GM21619 (cell line): ENCODE measurements around the gene FGFR1OP2.
"Not testable (repeated sequence)": the region's sequence is repeated elsewhere in the genome, so short reads cannot be mapped to it uniquely, and the experiment has no call there.

ENCODE experiments used
- ATAC-seq: cut with Tn5 transposase; IDR thresholded peaks from one replicate; pipeline ENCODE4 v1.9.1; 2021; ENCODE audit not compliant: unreplicated experiment

FGFR1OP2 gene

GRCh38 chr12:26940516-26941214, 2.4 kb downstream of the FGFR1OP2 start:
- no peak for ATAC-seq

GRCh38 chr12:26941215-26941594, 2.9 kb downstream of the FGFR1OP2 start:
- no peak for ATAC-seq

- ATAC-seq = no peak
These were observed 10.0 kb downstream of the FGFR1OP2 start for GRCh38 chr12:26948309-26948708.

GRCh38 chr12:26953447-26953846, 15.2 kb downstream of the FGFR1OP2 start:
- ATAC-seq = no peak

GRCh38 chr12:26954027-26954426, 15.8 kb downstream of the FGFR1OP2 start:
- ATAC-seq = no peak

GRCh38 chr12:26961391-26961790, 23.1 kb downstream of the FGFR1OP2 start:
- ATAC-seq = not testable (repeated sequence)

- ATAC-seq = no peak
These were observed 23.5 kb downstream of the FGFR1OP2 start for GRCh38 chr12:26961803-26962202.

- ATAC-seq = no peak
These were observed 25.1 kb downstream of the FGFR1OP2 start for GRCh38 chr12:26963413-26963812.

GRCh38 chr12:26966842-26967241, 28.6 kb downstream of the FGFR1OP2 start:
- no peak for ATAC-seq

- no peak for ATAC-seq
These were observed 31.9 kb downstream of the FGFR1OP2 start for GRCh38 chr12:26970136-26970535.

GRCh38 chr12:26971963-26972362, 33.7 kb downstream of the FGFR1OP2 start:
- peak; percentile 98 for ATAC-seq

GRCh38 chr12:26976687-26977086, 38.4 kb downstream of the FGFR1OP2 start:
- no peak for ATAC-seq

GRCh38 chr12:26978801-26979200, 40.5 kb downstream of the FGFR1OP2 start:
- no peak for ATAC-seq

- no peak for ATAC-seq
These were observed 41.5 kb downstream of the FGFR1OP2 start for GRCh38 chr12:26979733-26980132.

GRCh38 chr12:26982866-26983265, 44.6 kb downstream of the FGFR1OP2 start:
- no peak for ATAC-seq

- ATAC-seq = no peak
These were observed 49.6 kb downstream of the FGFR1OP2 start for GRCh38 chr12:26987634-26988424.

GRCh38 chr12:26988703-26989102, 50.4 kb downstream of the FGFR1OP2 start:
- ATAC-seq = no peak

- no peak for ATAC-seq
These were observed 51.6 kb downstream of the FGFR1OP2 start for GRCh38 chr12:26989873-26990272.

GRCh38 chr12:26991826-26992225, 53.6 kb downstream of the FGFR1OP2 start:
- no peak for ATAC-seq

GRCh38 chr12:26994109-26994508, 55.8 kb downstream of the FGFR1OP2 start:
- no peak for ATAC-seq

- no peak for ATAC-seq
These were observed 57.4 kb downstream of the FGFR1OP2 start for GRCh38 chr12:26995706-26996105.

GRCh38 chr12:26997003-26997402, 58.7 kb downstream of the FGFR1OP2 start:
- no peak for ATAC-seq
